Measurements from ENCODE around the gene CCDC150. TPM values are rescaled to one million over a fixed set of nuclear protein-coding genes. Genes with fewer than 3 reads are reported as not detected.

Gene CCDC150
- total and polyA plus RNA-seq, 2 of the 8 experiments (the other 6 are each of a cell fraction or from before 2014, with no cell fraction given): 8.3 to 31.9 TPM

- H3K79me1 ChIP-seq (ENCODE audit: low read depth, low read length): peaks cover 8% of the 10 kb centered on the region
- no peaks in the 10 kb centered on the region for H3K4me1 ChIP-seq (replicated peaks in 1 of 4; ENCODE audit: control insufficient read depth in 3 of 4, insufficient read depth in 4 of 4, low read length in 3 of 4)
- no peak overlapping the region for H2BK15ac ChIP-seq (ENCODE audit: low read length)
- H3K79me2 ChIP-seq (ENCODE audit: control insufficient read depth in 1 of 2, insufficient read depth in 2 of 2, low read length in 2 of 2): peaks cover 7 to 99% of the 10 kb centered on the region in 2 experiments
- no peak overlapping the region for H3K14ac ChIP-seq (ENCODE audit: insufficient read length)
- no peak overlapping the region for H2BK5ac ChIP-seq (ENCODE audit: low read depth, low read length)
- no peak overlapping the region for H3K18ac ChIP-seq (ENCODE audit: extremely low read depth, low read length)
- H2AFZ ChIP-seq (ENCODE audit: low read length): no peak overlapping the region
- no peak overlapping the region for H3K4ac ChIP-seq (replicated peaks; ENCODE audit: insufficient read length, low read depth, low read length)
- H3K56ac ChIP-seq (replicated peaks; ENCODE audit: insufficient read length, low read depth, low read length): no peak overlapping the region
- H2BK12ac ChIP-seq (ENCODE audit: low read depth, low read length): no peak overlapping the region
- no peak for TF ChIP-seq KDM4A (IDR thresholded peaks at IDR 0.05; ENCODE audit: low read depth, low read length, severe bottlenecking)
- no peak for TF ChIP-seq NANOG (IDR thresholded peaks at IDR 0.05; ENCODE audit: insufficient read depth, low read depth, low read length, poor library complexity, severe bottlenecking)
- TF ChIP-seq CBX8 (IDR thresholded peaks at IDR 0.05; ENCODE audit: borderline replicate concordance, low read depth, low read length): no peak
- no peak for TF ChIP-seq KDM5A (IDR thresholded peaks at IDR 0.05; ENCODE audit: low read length)
- TF ChIP-seq TAF7 (optimal IDR thresholded peaks at IDR 0.05; ENCODE audit: borderline replicate concordance, low read depth, low read length): no peak
- TF ChIP-seq CHD2 (IDR thresholded peaks at IDR 0.05; ENCODE audit: low read length): no peak
- no peak for TF ChIP-seq EP300 (IDR thresholded peaks at IDR 0.05; ENCODE audit: borderline replicate concordance in 1 of 2, low read depth in 2 of 2, low read length in 2 of 2)
- no peak for TF ChIP-seq RNF2 (IDR thresholded peaks at IDR 0.05; ENCODE audit: borderline replicate concordance, low read depth, low read length, missing control alignments, poor library complexity, severe bottlenecking)
- no peak for TF ChIP-seq ATF2 (IDR thresholded peaks at IDR 0.05; ENCODE audit: low read length)
- TF ChIP-seq TAF1 (IDR thresholded peaks at IDR 0.05; ENCODE audit: low read depth, low read length): no peak
- ChIA-PET CTCF (ENCODE audit: partially characterized antibody) (no interaction called here), POLR2A (ENCODE audit: partially characterized antibody) (interaction anchor here (0.6 kb wide), 1 partner anchor 41 kb away, joined by 3 read pairs; no protein-coding TSS in a partner anchor)
- H3K4me2 ChIP-seq (ENCODE audit: insufficient read depth in 1 of 2, low read depth in 2 of 2, low read length in 2 of 2): no peak overlapping the region
- H4K5ac ChIP-seq (ENCODE audit: insufficient read length, low read depth, low read length): no peak overlapping the region
- peaks cover 49 to 51% of the 10 kb centered on the region in 2 experiments for H3K9me3 ChIP-seq (ENCODE audit: insufficient read depth in 2 of 2, low read depth in 1 of 2, low read length in 1 of 2)
- no peak overlapping the region for H2AK5ac ChIP-seq (ENCODE audit: low read depth, low read length)
- peaks cover 0 to 55% (median 30%) of the 10 kb centered on the region in 4 experiments; a peak in 5 of 8 replicates for H3K36me3 ChIP-seq (ENCODE audit: control insufficient read depth in 2 of 4, insufficient read depth in 4 of 4, low read length in 3 of 4)
- no peak overlapping the region for H2BK120ac ChIP-seq (replicated peaks; ENCODE audit: low read depth, low read length)
- WGBS, 2 experiments (ENCODE audit: extremely low coverage in 1 of 2, insufficient coverage in 1 of 2, insufficient read length in 1 of 2, insufficient replicate concordance in 2 of 2, low coverage in 1 of 2, low lambda C conversion rate in 2 of 2, missing lambda C conversion rate in 1 of 2): 92% methylated on average over 4 of the region's 4 CpGs; no CpG with 5 or more reads in 1 of the 2 experiments
- H3K4me3 ChIP-seq (ENCODE audit: extremely low read depth in 1 of 4, insufficient read depth in 2 of 4, low read depth in 3 of 4, low read length in 4 of 4): no peak overlapping the region
- no peak for DNase-seq (ENCODE audit: low read depth in 1 of 2, low spot score in 2 of 2)
- no peak overlapping the region for H3K27ac ChIP-seq (ENCODE audit: low read depth, low read length)
- H3K23me2 ChIP-seq (ENCODE audit: low read depth, low read length): no peaks in the 10 kb centered on the region
- H2BK20ac ChIP-seq (ENCODE audit: low read length): no peak overlapping the region
- no peak for FAIRE-seq
- H4K20me1 ChIP-seq (replicated peaks in 1 of 2; ENCODE audit: control insufficient read depth in 1 of 2, insufficient read depth in 2 of 2, low read length in 2 of 2): peaks cover 0 to 1% of the 10 kb centered on the region in 2 experiments
- no peak overlapping the region for H4K8ac ChIP-seq (ENCODE audit: extremely low read depth, insufficient read depth, low read length)
- no peaks in the 10 kb centered on the region for H3K27me3 ChIP-seq (replicated peaks in 1 of 4; ENCODE audit: control insufficient read depth in 3 of 4, extremely low read depth in 1 of 4, insufficient read depth in 3 of 4, low read length in 3 of 4)
- no peak overlapping the region for H3K23ac ChIP-seq (ENCODE audit: insufficient read length)
- no peak overlapping the region for H3K9ac ChIP-seq (replicated peaks in 1 of 4; ENCODE audit: extremely low read depth in 1 of 4, low read depth in 3 of 4, low read length in 3 of 4)
- no peak overlapping the region for H4K91ac ChIP-seq (replicated peaks; ENCODE audit: insufficient read length, low read length)
Observed at GRCh38 chr2:196649202-196649601, 9.7 kb downstream of the CCDC150 start.
